ENCODE data around the gene MRPL21.

The MRPL21 gene

DNA sequence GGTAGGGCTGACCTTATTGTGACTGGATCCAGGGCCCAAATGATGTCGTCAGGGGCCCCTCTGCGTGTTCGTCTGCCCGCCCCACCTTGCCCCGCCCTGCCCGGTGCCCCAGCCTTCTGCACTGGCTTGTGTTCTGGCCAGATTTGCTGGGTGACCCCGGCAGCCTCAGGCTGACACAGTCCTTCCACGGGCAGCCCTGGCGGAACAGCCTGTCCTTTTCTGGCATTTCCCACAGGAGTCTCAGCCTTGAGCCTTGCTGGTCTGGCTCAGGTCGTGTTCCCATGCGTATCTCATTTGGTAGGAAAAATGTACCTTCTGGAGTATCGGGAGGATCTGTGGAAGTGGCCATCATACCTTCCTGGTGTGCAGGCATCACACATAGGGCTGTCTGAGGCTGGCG lies 31.0 kb upstream of the MRPL21 start:
- no peak for DNase-seq

DNA sequence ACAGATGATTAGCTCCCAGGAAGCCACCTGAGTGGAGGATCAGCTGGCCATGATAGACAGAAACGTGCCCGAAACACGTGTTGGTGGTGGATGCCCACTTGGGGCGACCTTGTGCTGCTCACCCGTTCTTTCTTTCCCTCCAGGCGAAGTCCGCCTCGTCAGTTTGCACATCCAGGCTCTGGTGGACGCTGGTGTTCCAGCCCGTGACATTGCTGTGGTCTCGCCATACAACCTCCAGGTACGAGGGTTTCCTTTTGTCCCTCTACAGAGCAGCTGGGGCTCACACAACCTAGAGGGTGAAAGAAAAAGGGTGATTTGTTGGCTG lies 30.7 kb upstream of the MRPL21 start:
- DNase-seq, result no peak

GRCh38 chr11:68933605-68934320 lies 30.1 kb upstream of the MRPL21 start:
- DNase-seq, result no peak

DNA sequence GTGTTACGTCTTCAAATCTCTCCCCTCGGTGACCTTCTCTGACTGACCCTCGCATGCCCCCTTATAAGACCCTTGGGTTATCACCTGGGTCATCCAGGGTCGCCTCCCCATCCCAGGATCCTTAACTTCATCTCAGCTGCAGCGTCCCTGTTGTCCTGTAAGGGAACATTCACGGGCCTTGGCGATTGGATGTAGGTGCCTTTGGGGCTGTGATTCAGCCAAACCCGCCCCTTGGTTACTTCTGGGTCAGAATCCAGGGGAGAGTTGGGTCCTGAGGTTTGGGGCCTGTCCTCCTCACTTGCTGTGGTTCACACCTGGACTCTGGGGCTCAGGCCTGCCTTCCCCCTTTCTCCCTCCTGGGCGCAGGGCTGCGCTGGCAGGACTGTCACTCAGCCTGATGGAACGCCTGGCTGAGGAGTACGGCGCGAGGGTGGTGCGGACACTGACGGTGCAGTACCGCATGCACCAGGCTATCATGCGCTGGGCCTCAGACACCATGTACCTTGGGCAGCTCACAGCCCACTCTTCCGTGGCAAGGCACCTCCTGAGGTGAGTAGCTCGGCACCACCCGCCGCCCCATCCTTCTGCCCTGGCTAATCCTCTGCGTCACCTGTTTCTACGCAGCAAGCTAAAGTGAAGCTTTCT lies 29.4 kb upstream of the MRPL21 start:
- no peak for DNase-seq

DNA sequence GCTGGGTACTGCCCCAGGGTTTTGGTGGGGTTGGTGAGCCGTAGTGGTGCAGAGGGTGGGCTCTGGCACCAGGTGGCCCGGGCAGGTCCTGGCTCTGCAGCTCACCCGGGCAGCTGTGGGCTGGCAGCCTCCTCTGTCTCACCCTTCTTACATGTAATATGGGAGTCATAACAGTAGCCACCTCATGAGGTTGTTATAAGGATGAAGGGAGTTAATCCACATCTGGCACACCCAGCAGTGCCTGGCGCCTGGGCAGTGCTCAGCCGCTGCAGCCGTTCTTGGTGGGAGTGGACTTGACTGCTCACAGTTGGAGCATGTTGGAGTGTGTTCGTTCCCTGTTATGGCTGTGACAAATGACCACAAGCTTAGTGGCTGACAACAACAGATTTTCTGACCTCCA lies 28.7 kb upstream of the MRPL21 start:
- no peak for DNase-seq

DNA sequence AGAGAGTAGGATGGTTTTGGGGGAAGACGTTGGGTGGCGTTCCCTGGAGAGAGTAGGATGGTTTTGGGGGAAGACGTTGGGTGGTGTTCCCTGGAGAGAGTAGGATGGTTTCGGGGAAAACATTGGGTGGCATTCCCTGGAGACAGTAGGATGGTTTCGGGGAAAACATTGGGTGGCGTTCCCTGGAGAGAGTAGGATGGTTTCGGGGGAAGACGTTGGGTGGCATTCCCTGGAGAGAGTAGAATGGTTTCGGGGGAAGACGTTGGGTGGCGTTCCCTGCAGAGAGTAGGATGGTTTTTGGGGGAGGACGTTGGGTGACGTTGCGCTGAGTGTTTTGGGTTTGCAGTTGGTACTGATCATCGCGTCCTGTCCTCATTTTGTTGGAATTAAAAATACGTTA lies 28.3 kb upstream of the MRPL21 start:
- DNase-seq, result no peak

DNA sequence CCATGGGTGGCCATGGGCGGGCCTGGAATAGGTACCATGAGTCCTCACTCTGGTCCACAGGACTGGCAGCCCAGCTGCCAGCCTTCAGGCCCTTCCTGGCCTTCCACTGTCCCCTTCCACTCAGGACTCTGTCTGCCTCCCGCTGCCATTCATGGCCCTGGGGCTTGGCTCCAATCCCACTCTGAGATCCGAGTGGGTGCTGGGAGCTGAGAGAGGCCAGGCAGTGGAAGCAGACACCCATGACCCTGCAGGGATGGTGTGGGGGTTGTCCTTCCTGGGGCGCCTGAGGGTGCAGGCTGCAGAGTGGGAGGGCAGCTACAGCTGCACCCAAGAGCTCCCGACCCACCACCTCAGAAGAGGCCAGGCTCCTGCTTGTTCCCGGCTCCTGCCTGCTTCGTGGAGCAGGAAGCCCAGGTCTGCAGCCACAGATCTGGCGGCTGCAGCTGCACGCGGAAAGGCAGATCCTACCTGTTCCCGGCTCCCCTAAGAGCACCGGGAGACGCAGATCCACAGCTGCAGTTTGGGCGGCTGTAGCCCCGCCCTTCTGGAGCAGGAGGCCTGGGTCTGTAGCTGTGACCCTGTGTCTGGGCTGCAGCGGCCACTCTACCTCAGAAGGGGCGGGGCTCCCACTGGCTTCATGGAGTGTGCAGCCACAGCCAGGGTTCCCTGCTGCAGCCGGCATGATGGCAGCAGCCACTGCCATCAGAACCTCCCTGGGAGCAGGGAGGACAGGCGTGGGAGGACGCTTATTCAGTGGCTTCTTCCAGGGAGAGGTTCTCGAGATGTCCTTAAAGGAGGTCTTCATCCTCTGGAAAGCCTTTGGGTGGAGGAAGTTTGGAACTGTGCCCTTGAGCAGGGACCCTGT lies 27.6 kb upstream of the MRPL21 start:
- no peak for DNase-seq

GRCh38 chr11:68929706-68930570 lies 26.3 kb upstream of the MRPL21 start:
- no peak for DNase-seq

- no peak for DNase-seq
Measured at GRCh38 chr11:68929135-68929534, 25.5 kb upstream of the MRPL21 start.

DNA sequence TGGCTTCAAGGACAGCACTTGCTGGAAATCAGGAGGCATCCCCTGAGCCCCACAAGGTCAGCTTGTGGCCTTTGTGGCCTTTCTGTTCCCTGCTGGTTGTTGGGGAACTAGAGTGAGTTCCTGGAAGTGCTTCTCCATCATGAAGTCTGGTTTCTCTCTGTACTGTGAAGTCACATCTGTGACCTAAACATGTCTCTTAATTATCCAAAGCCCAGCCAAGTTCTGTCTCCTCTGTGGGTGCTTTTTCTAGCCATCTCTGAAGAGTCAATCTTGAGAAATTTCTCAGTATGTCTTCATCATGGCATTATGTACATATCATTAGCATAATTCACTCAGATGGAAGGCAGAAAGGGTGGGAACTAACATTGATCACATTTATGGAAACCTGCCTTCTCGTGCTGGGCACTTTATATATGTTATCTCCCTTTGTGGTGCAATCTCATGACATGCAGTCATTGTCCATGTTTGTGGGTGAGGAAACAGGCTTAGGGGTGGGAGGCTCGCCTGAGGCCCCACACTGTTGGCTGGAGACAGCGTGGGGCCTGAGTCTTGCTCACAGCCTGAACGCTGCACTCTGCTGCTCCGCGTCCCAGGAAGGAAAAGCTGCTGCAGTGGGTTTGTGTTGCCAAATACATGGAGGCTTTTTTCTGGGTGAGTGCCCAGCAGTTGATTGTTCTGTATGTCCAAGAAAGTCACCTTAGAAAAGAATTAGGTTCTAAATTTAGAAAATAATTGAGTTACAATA lies 24.7 kb upstream of the MRPL21 start:
- no peak for DNase-seq

GRCh38 chr11:68927280-68928135 lies 23.9 kb upstream of the MRPL21 start:
- no peak for DNase-seq

- DNase-seq, result no peak
Measured at GRCh38 chr11:68925611-68926010, 22.0 kb upstream of the MRPL21 start.

DNA sequence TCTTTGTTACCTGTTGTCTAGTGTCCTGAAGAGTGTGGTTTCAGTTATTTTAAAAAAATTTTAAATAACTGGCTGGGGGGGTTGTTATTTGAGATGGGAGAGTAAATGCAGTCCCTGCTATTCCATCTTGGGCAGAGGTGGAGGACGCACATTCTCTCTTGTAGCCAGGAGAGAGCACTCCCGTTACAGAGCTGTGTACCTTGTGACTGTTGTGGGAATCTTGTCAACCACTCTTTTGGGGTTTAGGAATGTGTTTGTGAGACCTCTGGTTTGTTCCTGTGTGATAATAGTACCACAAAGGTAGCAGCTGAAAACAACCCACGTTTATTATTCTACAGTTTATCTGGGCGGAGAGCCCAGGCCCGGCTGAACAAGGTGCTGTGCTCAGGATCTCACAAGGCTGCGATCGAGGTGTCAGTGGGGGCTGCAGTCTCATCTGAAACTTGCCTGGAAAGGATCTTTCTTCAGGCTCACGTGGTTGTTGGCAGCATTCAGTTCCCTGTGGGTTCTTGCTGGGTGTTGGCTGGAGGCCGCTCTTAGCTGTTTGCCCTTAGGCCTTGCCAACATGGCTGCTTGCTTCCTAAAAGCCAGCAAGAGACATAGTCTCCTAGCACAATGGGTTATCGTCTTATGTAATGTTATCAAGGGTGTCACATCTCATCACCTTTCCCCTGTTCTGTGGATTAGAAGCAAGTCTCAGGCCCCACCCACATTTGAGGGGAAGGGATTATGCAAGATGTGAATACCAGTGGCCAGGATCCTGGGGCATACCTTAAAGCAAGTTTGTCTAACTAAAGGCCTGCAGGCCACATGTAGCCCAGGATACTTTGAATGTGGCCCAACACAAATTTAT lies 20.7 kb upstream of the MRPL21 start:
- DNase-seq, result no peak

DNA sequence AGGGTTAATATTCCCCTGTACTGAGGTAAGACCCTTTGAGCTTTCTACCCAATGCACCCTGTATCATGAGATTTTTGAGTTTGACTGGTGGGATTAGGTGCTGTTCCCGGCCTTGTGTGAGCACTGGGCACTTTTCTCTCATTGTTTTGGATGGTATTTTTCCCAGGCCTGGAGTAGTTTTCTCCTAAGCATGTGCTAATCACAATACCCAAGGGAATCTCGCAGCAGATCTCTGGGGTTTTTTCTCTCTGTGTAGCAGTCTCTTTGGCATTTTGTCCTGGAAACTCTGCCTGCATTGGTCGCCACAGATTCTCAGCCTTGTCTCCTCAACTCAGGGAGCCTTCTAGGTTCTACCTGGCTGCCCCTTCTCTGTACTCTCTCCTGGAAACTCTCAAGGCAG lies 20.0 kb upstream of the MRPL21 start:
- DNase-seq, result no peak

DNA sequence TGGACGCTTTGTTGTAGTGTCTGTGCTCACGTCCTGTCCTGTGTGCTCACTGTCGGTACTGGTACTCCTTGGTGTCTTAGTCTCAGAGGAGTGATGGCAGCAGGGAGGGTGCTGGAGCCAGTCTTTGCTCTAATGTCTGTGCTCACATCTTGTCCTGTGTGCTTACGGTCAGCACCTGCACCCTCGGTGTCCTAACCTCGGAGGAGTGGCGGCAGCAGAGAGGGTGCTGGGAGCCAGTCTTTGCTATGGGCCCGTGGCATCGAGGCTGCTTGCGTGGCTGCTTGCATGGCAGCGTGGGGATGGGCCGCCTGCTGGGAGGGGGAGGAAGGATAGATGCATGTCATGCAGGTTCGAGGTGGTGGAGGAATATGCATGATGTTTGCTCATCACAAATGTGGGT lies 12.8 kb upstream of the MRPL21 start:
- DNase-seq, result no peak

DNA sequence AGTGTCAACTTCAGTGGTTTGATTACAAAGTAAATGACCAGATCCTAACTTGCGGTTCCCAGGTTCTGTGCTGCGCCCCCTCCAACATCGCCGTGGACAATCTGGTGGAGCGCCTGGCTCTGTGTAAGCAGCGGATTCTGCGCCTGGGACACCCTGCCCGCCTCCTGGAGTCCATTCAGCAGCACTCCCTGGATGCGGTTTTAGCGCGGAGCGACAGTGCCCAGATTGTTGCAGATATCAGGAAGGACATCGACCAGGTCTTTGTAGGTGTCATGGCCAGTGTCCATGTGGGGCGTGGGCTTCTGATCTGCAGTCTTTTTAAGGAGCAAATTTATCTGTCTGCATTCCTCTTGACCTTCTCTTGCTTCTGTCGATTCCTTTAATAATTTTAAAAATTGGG lies 11.1 kb upstream of the MRPL21 start:
- no peak for DNase-seq

DNA sequence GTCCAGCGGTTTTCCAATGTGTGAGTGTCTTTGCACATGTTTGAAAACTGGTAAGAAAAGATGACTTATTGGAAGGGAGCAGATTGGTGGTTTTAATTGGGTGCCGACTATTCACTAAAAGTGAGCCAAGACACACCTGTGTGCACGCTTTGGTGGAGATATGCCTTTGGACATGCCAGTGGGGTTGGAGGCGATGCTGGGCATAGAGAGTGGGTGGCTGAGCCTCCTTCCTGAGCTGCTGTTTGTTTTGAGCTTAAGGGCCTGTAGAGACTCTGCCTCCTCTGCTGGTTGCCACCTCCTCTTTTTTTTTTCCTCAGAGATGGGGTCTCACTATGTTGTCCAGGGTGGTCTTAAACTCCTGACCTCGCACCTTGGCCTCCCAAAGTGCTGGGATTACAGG lies 9.6 kb upstream of the MRPL21 start:
- no peak for DNase-seq

DNA sequence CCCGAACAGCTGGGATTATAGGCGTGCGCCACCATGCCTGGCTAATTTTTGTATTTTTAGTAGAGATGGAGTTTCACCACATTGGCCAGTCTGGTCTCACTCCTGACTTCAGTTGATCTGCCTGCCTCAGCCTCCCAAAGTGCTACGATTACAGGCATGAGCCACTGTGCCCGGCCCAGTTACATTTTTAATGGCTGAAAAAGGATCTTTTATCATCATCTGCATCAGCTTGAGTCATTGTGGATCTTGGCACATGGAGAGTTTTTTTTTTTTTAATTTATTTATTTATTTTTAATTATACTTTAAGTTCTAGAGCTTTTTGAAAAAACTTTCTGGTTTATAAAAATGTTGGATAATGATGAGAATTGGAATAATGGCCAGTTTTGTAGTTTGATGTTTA lies 8.6 kb upstream of the MRPL21 start:
- DNase-seq, result no peak

DNA sequence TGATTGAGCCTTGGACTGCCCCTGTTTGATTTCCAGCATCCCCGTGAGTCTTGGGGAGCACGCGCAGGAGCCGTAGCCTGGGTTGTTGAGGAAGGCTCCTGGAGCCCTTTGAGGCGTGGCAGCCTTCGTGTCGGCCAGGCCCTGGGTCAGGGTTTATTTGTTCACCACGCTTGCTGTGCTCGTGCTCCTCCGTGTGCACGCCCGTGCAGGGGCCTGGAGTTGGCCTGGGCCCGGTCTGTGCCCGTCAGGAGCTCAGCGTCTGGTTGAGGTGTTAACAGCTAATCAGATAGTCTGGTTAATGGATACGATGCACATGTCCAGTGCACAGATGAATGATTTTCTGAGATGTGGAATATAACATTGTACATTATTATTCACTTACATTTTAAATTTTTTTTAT lies 8.1 kb upstream of the MRPL21 start:
- no peak for DNase-seq

DNA sequence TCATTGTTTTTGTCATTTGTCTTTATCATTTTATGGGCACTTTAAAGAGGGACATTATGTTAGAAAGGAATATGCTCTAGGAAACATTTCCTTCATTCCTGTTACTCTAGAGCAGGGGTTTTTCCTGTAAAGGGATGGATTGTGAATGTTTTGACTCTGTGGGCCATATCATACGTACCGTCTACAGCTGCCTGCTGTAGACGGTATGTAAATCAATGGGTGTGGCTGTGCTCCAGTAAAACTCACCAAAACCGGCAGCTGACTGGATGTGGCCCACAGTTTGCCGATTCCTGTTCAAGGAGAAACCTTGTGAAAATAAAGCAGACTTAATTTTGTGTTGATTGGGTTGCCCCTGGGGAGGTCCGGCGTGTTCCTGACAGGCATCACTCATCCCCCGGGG lies 7.3 kb upstream of the MRPL21 start:
- peak; percentile 37 to 64 for DNase-seq
